H1 (cell line): ENCODE data around the gene DLX4. TPM values are rescaled to one million over a fixed set of nuclear protein-coding genes. Genes with fewer than 3 reads are reported as not detected.

Source experiments
- BCL11A ChIP-seq, 2 experiments: IDR thresholded peaks; one replicate each; pipeline ENCODE4 v1.6.1; 2011; ENCODE audit warnings: low read depth in 2 of 2, low read length in 2 of 2, mild to moderate bottlenecking in 2 of 2
- polyA plus RNA-seq, 7 experiments: library from polyadenylated mRNA; depleted of rRNA in 3 of 7; stranded (reverse) in 5 of 7; unstranded in 2 of 7; fragments of >200 nt in 5 of 7; fragments of 200-250 nt in 2 of 7; gene quantifications; 1 replicate in 5 of 7; 2 replicates in 1 of 7; 4 replicates in 1 of 7; pipeline versions ENCODE4 v1.2.1 to v1.2.3, GENCODE V29; 2011 to 2013; ENCODE audit warnings: missing spikeins in 2 of 7, mixed read lengths in 2 of 7
- total RNA-seq: library from RNA; stranded (reverse); fragmentation: NEBNext Ultra II Directional; extraction: Animal tissue kit (Norgen Biotek cat#: 25700); gene quantifications from 2 replicates; pipeline ENCODE4 v1.2.1, GENCODE V29; 2021

DLX4 gene
- total and polyA plus RNA-seq, 2 of the 8 experiments (the other 6 are each of a cell fraction or from before 2014, with no cell fraction given) = 0.67 to 0.80 TPM

DNA sequence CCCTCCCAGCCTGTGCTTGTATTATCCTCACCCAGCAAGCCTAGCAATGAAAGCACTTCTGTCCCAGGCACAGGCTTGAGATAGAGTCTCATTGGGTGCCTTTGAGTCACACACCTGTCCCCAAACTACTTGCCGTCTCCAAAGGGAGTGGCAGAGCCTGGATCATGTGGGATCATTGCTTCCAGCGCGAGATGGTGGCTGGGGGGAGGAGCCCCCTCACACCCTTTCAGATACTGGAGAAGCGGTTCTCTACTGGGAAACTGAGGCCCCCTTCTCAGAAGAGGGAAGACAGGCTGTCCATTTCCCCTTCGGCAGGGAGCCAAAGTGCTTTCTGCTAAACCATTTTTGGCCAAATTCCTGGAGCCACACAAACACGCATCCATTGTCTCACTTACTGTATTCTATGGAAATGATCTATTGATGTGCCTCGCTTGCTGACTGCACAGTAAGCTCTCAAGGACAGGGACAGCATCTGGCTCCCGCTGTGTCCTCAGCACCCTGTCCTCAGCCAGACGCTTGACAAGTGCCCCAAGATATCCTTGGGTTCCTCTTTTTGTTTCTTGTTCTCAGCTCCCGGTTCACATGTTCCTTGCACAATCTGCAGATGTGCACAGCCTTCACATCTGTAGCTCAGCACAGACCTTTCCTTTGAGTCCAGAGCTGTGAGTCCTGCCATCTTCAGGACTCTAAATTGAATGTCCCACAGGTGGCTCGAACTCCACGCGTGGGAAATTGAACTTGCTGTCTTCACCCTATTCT lies 52.0 kb downstream of the DLX4 start (continued):
- no peak for TF ChIP-seq BCL11A (IDR thresholded peaks at IDR 0.05; ENCODE audit: low read depth in 2 of 2, low read length in 2 of 2)
- TF ChIP-seq, all 59 proteins: peak for 0
